ENCODE data around the gene HOXA1. TPM values are rescaled to one million over a fixed set of nuclear protein-coding genes. Genes with fewer than 3 reads are reported as not detected.

Gene HOXA1
- total RNA-seq, 1 experiment from 2014 or later: 0.24 TPM

DNA sequence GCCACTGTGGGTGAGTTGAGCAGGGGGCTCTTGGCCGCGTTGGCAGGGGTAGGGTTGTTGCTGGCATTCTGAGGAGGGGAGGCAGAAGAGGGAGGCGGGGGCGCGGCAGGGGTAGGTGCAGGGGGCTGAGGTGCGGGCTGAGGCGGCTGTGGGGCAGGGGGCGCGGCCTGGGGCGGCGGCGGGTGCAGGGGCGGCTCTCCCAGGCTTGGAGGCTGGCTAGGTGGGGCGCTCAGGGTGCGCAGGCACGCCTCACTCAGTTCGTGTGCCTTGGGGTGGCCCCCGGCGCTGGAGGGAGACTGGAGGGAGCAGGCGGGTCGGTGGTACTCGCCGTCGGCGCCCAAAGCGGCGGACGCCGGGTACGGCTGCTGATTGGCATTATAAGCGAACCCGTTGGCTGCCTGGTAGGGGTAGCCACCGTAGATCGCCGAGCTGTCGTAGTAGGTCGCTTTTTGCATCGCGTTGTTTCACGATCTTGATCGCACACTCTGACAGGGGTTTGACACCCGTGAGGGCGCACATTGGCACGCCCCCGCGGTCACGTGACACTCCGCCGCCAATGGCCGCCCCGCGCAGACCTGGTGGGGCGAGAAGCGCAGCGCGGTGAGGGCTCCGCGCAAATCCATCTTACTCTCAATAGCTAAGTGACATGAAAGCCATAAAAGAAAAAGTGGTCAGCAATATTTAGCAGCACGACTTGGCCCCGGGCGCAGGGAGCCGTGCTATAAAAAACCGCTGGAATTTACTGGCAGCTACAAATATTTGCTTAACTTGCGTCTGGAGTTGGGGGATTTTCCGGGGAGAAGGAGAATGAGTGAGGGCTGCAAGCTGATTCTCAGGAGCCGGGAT lies 14.6 kb upstream of the HOXA1 start:
- Mint-ChIP-seq H3K36me3 (ENCODE audit: insufficient read depth, unreplicated experiment) (peaks cover 33% of the 10 kb centered on the region), H3K27ac (ENCODE audit: unreplicated experiment) (peak overlapping the region; percentile 72), H3K27me3 (ENCODE audit: unreplicated experiment) (no peaks in the 10 kb centered on the region), H3K4me1 (ENCODE audit: low read depth, unreplicated experiment) (peaks cover 40% of the 10 kb centered on the region), H3K9me3 (ENCODE audit: low read depth, unreplicated experiment) (no peaks in the 10 kb centered on the region), H3K4me3 (ENCODE audit: low read depth, unreplicated experiment) (peak overlapping the region; percentile 78)
- BruUV-seq (replicated peaks): no TSS peak
- CTCF ChIA-PET: interaction anchor here (1.8 kb wide), 1 partner anchor 11 kb away, joined by 5 read pairs; no protein-coding TSS in a partner anchor
- intact Hi-C loops (cut with micrococcal nuclease; ENCODE audit: unreplicated experiment): no loop called here
- DNase-seq: no peak
- TF ChIP-seq, protein P1, sequence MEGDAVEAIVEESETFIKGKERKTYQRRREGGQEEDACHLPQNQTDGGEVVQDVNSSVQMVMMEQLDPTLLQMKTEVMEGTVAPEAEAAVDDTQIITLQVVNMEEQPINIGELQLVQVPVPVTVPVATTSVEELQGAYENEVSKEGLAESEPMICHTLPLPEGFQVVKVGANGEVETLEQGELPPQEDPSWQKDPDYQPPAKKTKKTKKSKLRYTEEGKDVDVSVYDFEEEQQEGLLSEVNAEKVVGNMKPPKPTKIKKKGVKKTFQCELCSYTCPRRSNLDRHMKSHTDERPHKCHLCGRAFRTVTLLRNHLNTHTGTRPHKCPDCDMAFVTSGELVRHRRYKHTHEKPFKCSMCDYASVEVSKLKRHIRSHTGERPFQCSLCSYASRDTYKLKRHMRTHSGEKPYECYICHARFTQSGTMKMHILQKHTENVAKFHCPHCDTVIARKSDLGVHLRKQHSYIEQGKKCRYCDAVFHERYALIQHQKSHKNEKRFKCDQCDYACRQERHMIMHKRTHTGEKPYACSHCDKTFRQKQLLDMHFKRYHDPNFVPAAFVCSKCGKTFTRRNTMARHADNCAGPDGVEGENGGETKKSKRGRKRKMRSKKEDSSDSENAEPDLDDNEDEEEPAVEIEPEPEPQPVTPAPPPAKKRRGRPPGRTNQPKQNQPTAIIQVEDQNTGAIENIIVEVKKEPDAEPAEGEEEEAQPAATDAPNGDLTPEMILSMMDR (IDR thresholded peaks at IDR 0.05; ENCODE audit: unreplicated experiment): no peak

DNA sequence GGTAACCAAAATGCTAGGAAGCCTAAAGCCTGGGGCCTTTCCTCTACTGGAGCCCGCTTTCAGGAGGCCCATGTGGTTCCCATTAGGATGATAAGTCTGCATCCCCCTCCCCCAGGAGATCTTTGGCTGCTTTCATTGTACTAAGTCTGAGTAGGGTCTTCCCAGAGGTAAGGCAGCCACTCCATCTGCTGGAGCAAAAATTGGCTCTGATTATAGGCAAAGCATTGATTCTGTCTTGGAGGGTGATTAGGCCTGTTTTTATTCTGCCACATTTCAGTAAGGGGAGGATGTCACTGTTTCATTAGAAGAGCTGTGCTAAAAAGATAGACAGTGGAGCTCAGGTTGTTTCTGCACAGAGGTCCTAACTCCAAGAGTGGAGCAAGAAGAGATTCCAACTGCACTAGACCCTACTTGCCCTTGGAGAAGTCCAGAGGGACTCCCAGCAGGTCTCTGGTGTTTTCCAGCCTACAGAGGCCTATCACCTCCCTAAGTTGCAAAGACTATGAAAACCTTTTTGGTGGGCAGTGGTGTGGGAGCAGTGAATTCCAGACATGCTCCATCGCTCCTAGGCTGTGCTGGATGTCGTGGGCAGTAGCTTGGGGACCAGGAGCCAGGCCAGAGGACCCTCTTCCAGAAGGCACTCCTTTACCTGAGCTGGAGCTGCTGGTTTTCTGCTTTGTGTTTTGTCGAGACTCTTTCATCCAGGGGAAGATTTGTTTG lies 13.8 kb upstream of the HOXA1 start:
- CTCF ChIA-PET: interaction anchor here (1.8 kb wide), 1 partner anchor 10 kb away, joined by 5 read pairs; no protein-coding TSS in a partner anchor
- no peak overlapping the region for H3K4me3 Mint-ChIP-seq (ENCODE audit: low read depth, unreplicated experiment)
- intact Hi-C loops (cut with micrococcal nuclease; ENCODE audit: unreplicated experiment): no loop called here
- peaks cover 3% of the 10 kb centered on the region for H3K27me3 Mint-ChIP-seq (ENCODE audit: unreplicated experiment)
- BruUV-seq (replicated peaks): no TSS peak
- no peak for DNase-seq
- peaks cover 34% of the 10 kb centered on the region for H3K4me1 Mint-ChIP-seq (ENCODE audit: low read depth, unreplicated experiment)
- H3K9me3 Mint-ChIP-seq (ENCODE audit: low read depth, unreplicated experiment): no peaks in the 10 kb centered on the region
- H3K36me3 Mint-ChIP-seq (ENCODE audit: insufficient read depth, unreplicated experiment): peaks cover 25% of the 10 kb centered on the region
- no peak overlapping the region for H3K27ac Mint-ChIP-seq (ENCODE audit: unreplicated experiment)
- TF ChIP-seq, protein P1 (IDR thresholded peaks at IDR 0.05; ENCODE audit: unreplicated experiment): no peak

DNA sequence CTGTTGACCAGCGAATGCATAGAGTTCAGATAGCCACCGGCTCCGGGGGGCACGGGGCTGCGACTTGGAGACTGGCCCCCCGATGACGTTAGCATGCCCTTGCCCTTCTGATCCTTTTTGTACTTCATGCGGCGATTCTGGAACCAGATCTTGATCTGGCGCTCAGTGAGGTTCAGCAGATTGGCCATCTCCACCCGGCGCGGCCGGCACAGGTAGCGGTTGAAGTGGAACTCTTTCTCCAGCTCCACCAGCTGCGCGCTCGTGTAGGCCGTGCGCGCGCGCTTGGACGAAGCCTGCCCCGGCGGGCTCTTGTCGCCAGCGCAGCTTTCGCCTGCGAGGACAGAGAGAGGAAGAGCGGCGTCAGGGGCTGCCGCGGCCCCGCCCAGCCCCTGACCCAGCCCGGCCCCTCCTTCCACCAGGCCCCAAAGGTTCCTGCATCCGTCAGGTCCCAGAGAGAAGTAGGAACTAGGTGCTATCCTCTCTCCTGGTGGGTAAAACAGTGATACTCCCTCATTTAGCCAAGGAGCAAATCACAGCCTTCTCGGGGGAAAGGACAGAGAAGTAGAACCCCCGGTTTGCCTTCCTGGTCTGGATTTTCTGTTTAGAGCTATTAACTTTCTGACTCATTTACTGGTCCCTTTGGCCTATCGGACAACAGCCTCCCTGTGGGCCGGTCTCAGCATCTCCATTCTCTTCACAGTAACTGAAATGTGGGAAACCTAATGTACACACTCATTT lies 12.8 kb upstream of the HOXA1 start:
- Mint-ChIP-seq H3K36me3 (ENCODE audit: insufficient read depth, unreplicated experiment) (peaks cover 17% of the 10 kb centered on the region), H3K27me3 (ENCODE audit: unreplicated experiment) (peaks cover 13% of the 10 kb centered on the region), H3K4me3 (ENCODE audit: low read depth, unreplicated experiment) (no peak overlapping the region), H3K4me1 (ENCODE audit: low read depth, unreplicated experiment) (peaks cover 35% of the 10 kb centered on the region), H3K9me3 (ENCODE audit: low read depth, unreplicated experiment) (no peaks in the 10 kb centered on the region), H3K27ac (ENCODE audit: unreplicated experiment) (no peak overlapping the region)
- TF ChIP-seq, protein P1 (IDR thresholded peaks at IDR 0.05; ENCODE audit: unreplicated experiment): no peak
- no peak for DNase-seq
- intact Hi-C loops (cut with micrococcal nuclease; ENCODE audit: unreplicated experiment): no loop called here
- no TSS peak for BruUV-seq (replicated peaks)
- CTCF ChIA-PET: no interaction called here

All from Calu3 (cell line).